Measurements from ENCODE around the gene ATAD3A.
A peak's percentile ranks its signal among the peaks of the same experiment; 100 is the strongest.
"Not testable (repeated sequence)": the region's sequence is repeated elsewhere in the genome, so short reads cannot be mapped to it uniquely, and the experiment has no call there.

ATAD3A gene

GRCh38 chr1:1511533-1512285 lies at the start of gene ATAD3A:
Gene ATAD3A, plus strand, starts transcription at chr1:1512162. Its CDS starts 107 bp downstream, at chr1:1512269.
- FAIRE-seq: no peak
- DNase-seq (ENCODE audit: low spot score): peak; percentile 95

GRCh38 chr1:1462318-1462966 lies 49.5 kb upstream of the ATAD3A start:
- DNase-seq (ENCODE audit: low spot score): no peak
- FAIRE-seq: no peak

GRCh38 chr1:1463312-1463711 lies 48.6 kb upstream of the ATAD3A start:
- no peak for FAIRE-seq

GRCh38 chr1:1468196-1468985 lies 43.6 kb upstream of the ATAD3A start:
- not testable (repeated sequence) for DNase-seq (ENCODE audit: low spot score); FAIRE-seq

More at GRCh38 chr1:1463312-1463711, 48.6 kb upstream of the ATAD3A start:
- DNase-seq (ENCODE audit: low spot score): no peak

- no peak for FAIRE-seq
- DNase-seq (ENCODE audit: low spot score): no peak
Observed at GRCh38 chr1:1470626-1471388, 41.2 kb upstream of the ATAD3A start.

GRCh38 chr1:1471389-1472052 lies 40.4 kb upstream of the ATAD3A start, which contains the start of gene ATAD3B:
Gene ATAD3B, plus strand, starts transcription at chr1:1471765. Its CDS starts 120 bp downstream, at chr1:1471885.
- DNase-seq (ENCODE audit: low spot score): peak; percentile 90
- no peak for FAIRE-seq

GRCh38 chr1:1472053-1472876 lies 39.7 kb upstream of the ATAD3A start:
- DNase-seq (ENCODE audit: low spot score); FAIRE-seq: not testable (repeated sequence)

GRCh38 chr1:1476011-1476410 lies 36.0 kb upstream of the ATAD3A start:
- not testable (repeated sequence) for DNase-seq (ENCODE audit: low spot score); FAIRE-seq

GRCh38 chr1:1477206-1477605 lies 34.8 kb upstream of the ATAD3A start:
- DNase-seq (ENCODE audit: low spot score) (no peak), FAIRE-seq (no peak)

GRCh38 chr1:1479547-1480487 lies 32.1 kb upstream of the ATAD3A start:
- DNase-seq (ENCODE audit: low spot score): no peak
- no peak for FAIRE-seq

- DNase-seq (ENCODE audit: low spot score); FAIRE-seq: not testable (repeated sequence)
Observed at GRCh38 chr1:1480488-1480867, 31.5 kb upstream of the ATAD3A start.

GRCh38 chr1:1481811-1482210 lies 30.2 kb upstream of the ATAD3A start:
- not testable (repeated sequence) for FAIRE-seq; DNase-seq (ENCODE audit: low spot score)

GRCh38 chr1:1482856-1483255 lies 29.1 kb upstream of the ATAD3A start:
- DNase-seq (ENCODE audit: low spot score): no peak
- no peak for FAIRE-seq

GRCh38 chr1:1483714-1484113 lies 28.2 kb upstream of the ATAD3A start:
- DNase-seq (ENCODE audit: low spot score) (no peak), FAIRE-seq (no peak)

GRCh38 chr1:1484976-1485750 lies 26.8 kb upstream of the ATAD3A start:
- FAIRE-seq; DNase-seq (ENCODE audit: low spot score): not testable (repeated sequence)

- DNase-seq (ENCODE audit: low spot score); FAIRE-seq: not testable (repeated sequence)
Observed at GRCh38 chr1:1485755-1486317, 26.1 kb upstream of the ATAD3A start.

- no peak for FAIRE-seq
- DNase-seq (ENCODE audit: low spot score): no peak
Observed at GRCh38 chr1:1487701-1488100, 24.3 kb upstream of the ATAD3A start.

Measured in urothelium cell line (cell line).